Measurements from ENCODE around the gene PXN.

The PXN gene

GRCh38 chr12:120265473-120266179 lies at the start of gene PXN:
TSS of gene PXN (minus strand) at chr12:120265730. CDS start at chr12:120265629, 101 bp downstream.
- peak; percentile 96 for DNase-seq

- no peak for DNase-seq
Observed at GRCh38 chr12:120314220-120314619, 48.7 kb upstream of the PXN start.

GRCh38 chr12:120301962-120302815 lies 36.7 kb upstream of the PXN start, which contains the start of gene SIRT4:
TSS of gene SIRT4 (plus strand) at chr12:120302321. CDS start at chr12:120303562, 1,241 bp downstream.
- DNase-seq = peak; percentile 89

GRCh38 chr12:120292661-120293531 lies 27.4 kb upstream of the PXN start, which contains the start of gene RNU4-1:
TSS of gene RNU4-1 (minus strand) at chr12:120293237.
- peak; percentile 88 for DNase-seq

GRCh38 chr12:120292411-120292660 lies 26.8 kb upstream of the PXN start:
- DNase-seq = no peak

- peak; percentile 66 for DNase-seq
Observed at GRCh38 chr12:120290609-120291305, 25.2 kb upstream of the PXN start.

- DNase-seq = no peak
Observed at GRCh38 chr12:120287491-120287890, 22.0 kb upstream of the PXN start.

- DNase-seq = no peak
Observed at GRCh38 chr12:120286768-120287490, 21.4 kb upstream of the PXN start.

GRCh38 chr12:120284381-120284780 lies 18.9 kb upstream of the PXN start:
- DNase-seq = no peak

- DNase-seq = no peak
Observed at GRCh38 chr12:120283318-120283717, 17.8 kb upstream of the PXN start.

- no peak for DNase-seq
Observed at GRCh38 chr12:120278137-120279069, 12.9 kb upstream of the PXN start.

- no peak for DNase-seq
Observed at GRCh38 chr12:120276734-120277133, 11.2 kb upstream of the PXN start.

GRCh38 chr12:120267736-120268135 lies 2.2 kb upstream of the PXN start:
- DNase-seq = no peak

- no peak for DNase-seq
Observed at GRCh38 chr12:120266180-120266870, 795 bp upstream of the PXN start.

- DNase-seq = no peak
Observed at GRCh38 chr12:120264904-120265472, 542 bp downstream of the PXN start.

GRCh38 chr12:120264086-120264903 lies 1.2 kb downstream of the PXN start:
- DNase-seq = no peak

GRCh38 chr12:120263748-120264085 lies 1.8 kb downstream of the PXN start:
- no peak for DNase-seq

- DNase-seq = no peak
Observed at GRCh38 chr12:120262852-120263747, 2.4 kb downstream of the PXN start.

Data from activated CD8-positive, alpha-beta memory T cell treated with anti-CD3 and anti-CD28 coated beads for 24 hours (primary cell).